ENCODE data around the gene CCM2L. TPM values are rescaled to one million over a fixed set of nuclear protein-coding genes. Genes with fewer than 3 reads are reported as not detected.

Gene CCM2L
- total RNA-seq, 2 donors from 2014 or later, result 3.4 to 5.9 TPM

- Histone ChIP-seq H3K9me3 (no peaks in the 10 kb centered on the region), H3K36me3 (replicated peaks in 1 of 2; ENCODE audit: insufficient read depth in 1 of 2, low read depth in 2 of 2) (no peaks in the 10 kb centered on the region), H3K4me3 (no peak overlapping the region), H3K4me1 (no peaks in the 10 kb centered on the region), H3K27me3 (no peaks in the 10 kb centered on the region), H3K27ac (no peak overlapping the region)
- DNase-seq (no peak), ATAC-seq (no peak)
- WGBS, 2 donors, result 13 to 22% methylated on average over 10 of the region's 10 CpGs
- TF ChIP-seq POLR2A (IDR thresholded peaks at IDR 0.05) (no peak), CTCF (IDR thresholded peaks at IDR 0.05) (no peak)
- intact Hi-C loops (cut with DNase I), result no loop called here
Observed at GRCh38 chr20:31974951-31975487, 35.2 kb upstream of the CCM2L start.

- no peaks in the 10 kb centered on the region for H3K9me3 ChIP-seq
- ATAC-seq (no peak), DNase-seq (no peak)
- no peaks in the 10 kb centered on the region for H3K36me3 ChIP-seq (replicated peaks in 1 of 2; ENCODE audit: insufficient read depth in 1 of 2, low read depth in 2 of 2)
- WGBS, 2 donors, result 51 to 70% methylated on average over 2 of the region's 2 CpGs
- TF ChIP-seq POLR2A (IDR thresholded peaks at IDR 0.05), result no peak
- no peak for TF ChIP-seq CTCF (IDR thresholded peaks at IDR 0.05)
- no peak overlapping the region for H3K27ac ChIP-seq
- intact Hi-C loops (cut with DNase I), result no loop called here
- H3K4me1 ChIP-seq, result no peaks in the 10 kb centered on the region
- no peaks in the 10 kb centered on the region for H3K27me3 ChIP-seq
- H3K4me3 ChIP-seq, result no peak overlapping the region
Observed at GRCh38 chr20:31975874-31976273, 34.4 kb upstream of the CCM2L start.

GRCh38 chr20:31977080-31977479 lies 33.2 kb upstream of the CCM2L start:
- Histone ChIP-seq H3K4me3 (no peak overlapping the region), H3K4me1 (no peaks in the 10 kb centered on the region), H3K27me3 (no peaks in the 10 kb centered on the region), H3K36me3 (replicated peaks in 1 of 2; ENCODE audit: insufficient read depth in 1 of 2, low read depth in 2 of 2) (no peaks in the 10 kb centered on the region), H3K27ac (no peak overlapping the region), H3K9me3 (no peaks in the 10 kb centered on the region)
- intact Hi-C loops (cut with DNase I), result no loop called here
- TF ChIP-seq CTCF (IDR thresholded peaks at IDR 0.05) (no peak), POLR2A (IDR thresholded peaks at IDR 0.05) (no peak)
- ATAC-seq (no peak), DNase-seq (no peak)
- WGBS, 2 donors, result 75 to 84% methylated on average over 4 of the region's 4 CpGs

- Histone ChIP-seq H3K9me3 (no peaks in the 10 kb centered on the region), H3K27ac (no peak overlapping the region), H3K27me3 (no peaks in the 10 kb centered on the region), H3K4me3 (no peak overlapping the region), H3K4me1 (no peaks in the 10 kb centered on the region), H3K36me3 (replicated peaks in 1 of 2; ENCODE audit: insufficient read depth in 1 of 2, low read depth in 2 of 2) (no peaks in the 10 kb centered on the region)
- 50 to 52% methylated on average over 6 of the region's 6 CpGs for WGBS, 2 donors
- ATAC-seq (no peak), DNase-seq (no peak)
- no peak for TF ChIP-seq CTCF (IDR thresholded peaks at IDR 0.05)
- no peak for TF ChIP-seq POLR2A (IDR thresholded peaks at IDR 0.05)
- intact Hi-C loops (cut with DNase I), result no loop called here
Observed at GRCh38 chr20:31979713-31980426, 30.4 kb upstream of the CCM2L start.

GRCh38 chr20:31981784-31982183 lies 28.5 kb upstream of the CCM2L start:
- TF ChIP-seq POLR2A (IDR thresholded peaks at IDR 0.05) (no peak), CTCF (IDR thresholded peaks at IDR 0.05) (no peak)
- H3K27ac ChIP-seq, result no peak overlapping the region
- no peak for ATAC-seq
- DNase-seq, result no peak
- H3K36me3 ChIP-seq (replicated peaks in 1 of 2; ENCODE audit: insufficient read depth in 1 of 2, low read depth in 2 of 2), result no peaks in the 10 kb centered on the region
- no peaks in the 10 kb centered on the region for H3K4me1 ChIP-seq
- no peak overlapping the region for H3K4me3 ChIP-seq
- no peaks in the 10 kb centered on the region for H3K27me3 ChIP-seq
- 59 to 72% methylated on average over 2 of the region's 2 CpGs for WGBS, 2 donors
- intact Hi-C loops (cut with DNase I), result no loop called here
- H3K9me3 ChIP-seq, result no peaks in the 10 kb centered on the region
